K562 (cell line): ENCODE results near the gene AP2S1. TPM values are rescaled to one million over a fixed set of nuclear protein-coding genes. Genes with fewer than 3 reads are reported as not detected.
A peak's percentile ranks its signal among the peaks of the same experiment; 100 is the strongest.

Source experiments
- ATF3 ChIP-seq, 2 experiments: fragments of 450-650 bp in 1 of 2; sonication (generic) in 1 of 2; formaldehyde crosslinking in 1 of 2; IDR thresholded peaks in 1 of 2; conservative IDR thresholded peaks in 1 of 2; 2 replicates each; pipeline versions ENCODE4 v1.6.1 to v1.8.1; 2016 to 2023; ENCODE audit warnings: mild to moderate bottlenecking in 2 of 2, moderate library complexity in 2 of 2, inconsistent platforms in 1 of 2, missing genetic modification reagents in 1 of 2
- CTBP1 ChIP-seq: fragments of 450-650 bp; IDR thresholded peaks from 2 replicates; pipeline ENCODE4 v1.6.1; 2016; ENCODE audit warnings: borderline replicate concordance
- E2F4 ChIP-seq: sonication (generic); formaldehyde crosslinking; IDR thresholded peaks from 2 replicates; pipeline ENCODE4 v1.8.0; 2022; ENCODE audit warnings: mild to moderate bottlenecking, low read depth, missing genetic modification reagents
- GABPB1 ChIP-seq: sonication (generic); formaldehyde crosslinking; IDR thresholded peaks from 2 replicates; pipeline ENCODE4 v1.8.0; 2022; ENCODE audit warnings: mild to moderate bottlenecking, missing genetic modification reagents
- MTA3 ChIP-seq: fragments of 450-650 bp; formaldehyde crosslinking; IDR thresholded peaks from 2 replicates; pipeline ENCODE4 v1.6.1; 2017; ENCODE audit warnings: mild to moderate bottlenecking, borderline replicate concordance
- NCOA4 ChIP-seq: fragments of 450-650 bp; IDR thresholded peaks from 2 replicates; pipeline ENCODE4 v1.6.1; 2018; ENCODE audit warnings: mild to moderate bottlenecking; ENCODE audit not compliant: partially characterized antibody
- NFATC3 ChIP-seq: fragments of 450-650 bp; IDR thresholded peaks from 2 replicates; pipeline ENCODE4 v1.6.1; 2017; ENCODE audit warnings: mild to moderate bottlenecking
- RBBP5 ChIP-seq: fragments of 200-600 bp; sonication (generic); IDR thresholded peaks from 2 replicates; pipeline ENCODE4 v1.6.1; 2012; ENCODE audit warnings: borderline replicate concordance, mild to moderate bottlenecking, low read length, control low read depth, inconsistent platforms; ENCODE audit not compliant: insufficient read depth, poor library complexity, severe bottlenecking
- RCOR1 ChIP-seq, 2 experiments: IDR thresholded peaks; 2 replicates each; pipeline ENCODE4 v1.6.1; 2012; ENCODE audit warnings: low read depth in 2 of 2, low read length in 2 of 2, borderline replicate concordance in 1 of 2, improper control_type of control experiment in 1 of 2
- SMC3 ChIP-seq: conservative IDR thresholded peaks from 2 replicates; pipeline ENCODE4 v1.6.1; 2011; ENCODE audit warnings: low read depth, low read length, improper control_type of control experiment; ENCODE audit not compliant: insufficient read depth
- ZNF583 ChIP-seq: fragments of 250-450 bp; sonication (Bioruptor Pico); IDR thresholded peaks from 2 replicates; pipeline ENCODE4 v1.4.0; 2020
- polyA plus RNA-seq, 8 experiments: library from polyadenylated mRNA; depleted of rRNA in 4 of 8; stranded (reverse) in 5 of 8; unstranded in 3 of 8; fragments of >200 nt; fragmentation: Nextera tagmentation in 2 of 8; fragmentation: Illumina TruSeq in 1 of 8; extraction: Ambion mirVana in 2 of 8; extraction: Trizol in 1 of 8; gene quantifications; 2 replicates each; pipeline versions ENCODE4 v1.2.1 to v1.2.3, GENCODE V29; 2011 to 2014; ENCODE audit warnings: inconsistent platforms in 1 of 8, missing spikeins in 1 of 8
- total RNA-seq, 7 experiments: library from RNA; depleted of rRNA in 6 of 7; stranded (reverse); fragments of >200 nt in 6 of 7; fragmentation: Illumina TruSeq in 2 of 7; extraction: Trizol in 2 of 7; gene quantifications; 2 replicates each; pipeline versions ENCODE4 v1.2.1 to v1.2.3, GENCODE V29; 2011 to 2021; ENCODE audit warnings: low replicate concordance in 1 of 7
- TF ChIP-seq, protein P1 (sequence below): fragments of 200-600 bp; sonication (generic); IDR thresholded peaks from one replicate; pipeline ENCODE4 v1.6.1; 2012; ENCODE audit warnings: mild to moderate bottlenecking, low read depth, low read length, inconsistent platforms

The AP2S1 gene
- total and polyA plus RNA-seq, 9 of the 15 experiments (the other 6 are each of a cell fraction or from before 2014, with no cell fraction given) = 32.4 to 294 (median 136) TPM

- TF ChIP-seq ATF3 (IDR thresholded peaks at IDR 0.05) (no peak), ATF3 (CRISPR knock-in tag; conservative IDR thresholded peaks at IDR 0.05) (no peak), RBBP5 (no peak), GABPB1 (CRISPR knock-in tag) (peak; percentile 52; the same call in 1 of the 2 replicates), MTA3 (peak; percentile 31; the same call in 1 of the 2 replicates), SMC3 (peak; percentile 64), NCOA4 (no peak), NFATC3 (no peak), E2F4 (CRISPR knock-in tag) (peak; percentile 29; the same call in 1 of the 2 replicates), RCOR1 (IDR thresholded peaks at IDR 0.05; ENCODE audit: borderline replicate concordance in 1 of 2, low read depth in 2 of 2, low read length in 2 of 2) (peak; percentile 25 to 97; a peak in 2 of 4 replicates), CTBP1 (peak; percentile 80; the same call in 1 of the 2 replicates), ZNF583 (CRISPR knock-in tag) (no peak)
- TF ChIP-seq, protein P1, sequence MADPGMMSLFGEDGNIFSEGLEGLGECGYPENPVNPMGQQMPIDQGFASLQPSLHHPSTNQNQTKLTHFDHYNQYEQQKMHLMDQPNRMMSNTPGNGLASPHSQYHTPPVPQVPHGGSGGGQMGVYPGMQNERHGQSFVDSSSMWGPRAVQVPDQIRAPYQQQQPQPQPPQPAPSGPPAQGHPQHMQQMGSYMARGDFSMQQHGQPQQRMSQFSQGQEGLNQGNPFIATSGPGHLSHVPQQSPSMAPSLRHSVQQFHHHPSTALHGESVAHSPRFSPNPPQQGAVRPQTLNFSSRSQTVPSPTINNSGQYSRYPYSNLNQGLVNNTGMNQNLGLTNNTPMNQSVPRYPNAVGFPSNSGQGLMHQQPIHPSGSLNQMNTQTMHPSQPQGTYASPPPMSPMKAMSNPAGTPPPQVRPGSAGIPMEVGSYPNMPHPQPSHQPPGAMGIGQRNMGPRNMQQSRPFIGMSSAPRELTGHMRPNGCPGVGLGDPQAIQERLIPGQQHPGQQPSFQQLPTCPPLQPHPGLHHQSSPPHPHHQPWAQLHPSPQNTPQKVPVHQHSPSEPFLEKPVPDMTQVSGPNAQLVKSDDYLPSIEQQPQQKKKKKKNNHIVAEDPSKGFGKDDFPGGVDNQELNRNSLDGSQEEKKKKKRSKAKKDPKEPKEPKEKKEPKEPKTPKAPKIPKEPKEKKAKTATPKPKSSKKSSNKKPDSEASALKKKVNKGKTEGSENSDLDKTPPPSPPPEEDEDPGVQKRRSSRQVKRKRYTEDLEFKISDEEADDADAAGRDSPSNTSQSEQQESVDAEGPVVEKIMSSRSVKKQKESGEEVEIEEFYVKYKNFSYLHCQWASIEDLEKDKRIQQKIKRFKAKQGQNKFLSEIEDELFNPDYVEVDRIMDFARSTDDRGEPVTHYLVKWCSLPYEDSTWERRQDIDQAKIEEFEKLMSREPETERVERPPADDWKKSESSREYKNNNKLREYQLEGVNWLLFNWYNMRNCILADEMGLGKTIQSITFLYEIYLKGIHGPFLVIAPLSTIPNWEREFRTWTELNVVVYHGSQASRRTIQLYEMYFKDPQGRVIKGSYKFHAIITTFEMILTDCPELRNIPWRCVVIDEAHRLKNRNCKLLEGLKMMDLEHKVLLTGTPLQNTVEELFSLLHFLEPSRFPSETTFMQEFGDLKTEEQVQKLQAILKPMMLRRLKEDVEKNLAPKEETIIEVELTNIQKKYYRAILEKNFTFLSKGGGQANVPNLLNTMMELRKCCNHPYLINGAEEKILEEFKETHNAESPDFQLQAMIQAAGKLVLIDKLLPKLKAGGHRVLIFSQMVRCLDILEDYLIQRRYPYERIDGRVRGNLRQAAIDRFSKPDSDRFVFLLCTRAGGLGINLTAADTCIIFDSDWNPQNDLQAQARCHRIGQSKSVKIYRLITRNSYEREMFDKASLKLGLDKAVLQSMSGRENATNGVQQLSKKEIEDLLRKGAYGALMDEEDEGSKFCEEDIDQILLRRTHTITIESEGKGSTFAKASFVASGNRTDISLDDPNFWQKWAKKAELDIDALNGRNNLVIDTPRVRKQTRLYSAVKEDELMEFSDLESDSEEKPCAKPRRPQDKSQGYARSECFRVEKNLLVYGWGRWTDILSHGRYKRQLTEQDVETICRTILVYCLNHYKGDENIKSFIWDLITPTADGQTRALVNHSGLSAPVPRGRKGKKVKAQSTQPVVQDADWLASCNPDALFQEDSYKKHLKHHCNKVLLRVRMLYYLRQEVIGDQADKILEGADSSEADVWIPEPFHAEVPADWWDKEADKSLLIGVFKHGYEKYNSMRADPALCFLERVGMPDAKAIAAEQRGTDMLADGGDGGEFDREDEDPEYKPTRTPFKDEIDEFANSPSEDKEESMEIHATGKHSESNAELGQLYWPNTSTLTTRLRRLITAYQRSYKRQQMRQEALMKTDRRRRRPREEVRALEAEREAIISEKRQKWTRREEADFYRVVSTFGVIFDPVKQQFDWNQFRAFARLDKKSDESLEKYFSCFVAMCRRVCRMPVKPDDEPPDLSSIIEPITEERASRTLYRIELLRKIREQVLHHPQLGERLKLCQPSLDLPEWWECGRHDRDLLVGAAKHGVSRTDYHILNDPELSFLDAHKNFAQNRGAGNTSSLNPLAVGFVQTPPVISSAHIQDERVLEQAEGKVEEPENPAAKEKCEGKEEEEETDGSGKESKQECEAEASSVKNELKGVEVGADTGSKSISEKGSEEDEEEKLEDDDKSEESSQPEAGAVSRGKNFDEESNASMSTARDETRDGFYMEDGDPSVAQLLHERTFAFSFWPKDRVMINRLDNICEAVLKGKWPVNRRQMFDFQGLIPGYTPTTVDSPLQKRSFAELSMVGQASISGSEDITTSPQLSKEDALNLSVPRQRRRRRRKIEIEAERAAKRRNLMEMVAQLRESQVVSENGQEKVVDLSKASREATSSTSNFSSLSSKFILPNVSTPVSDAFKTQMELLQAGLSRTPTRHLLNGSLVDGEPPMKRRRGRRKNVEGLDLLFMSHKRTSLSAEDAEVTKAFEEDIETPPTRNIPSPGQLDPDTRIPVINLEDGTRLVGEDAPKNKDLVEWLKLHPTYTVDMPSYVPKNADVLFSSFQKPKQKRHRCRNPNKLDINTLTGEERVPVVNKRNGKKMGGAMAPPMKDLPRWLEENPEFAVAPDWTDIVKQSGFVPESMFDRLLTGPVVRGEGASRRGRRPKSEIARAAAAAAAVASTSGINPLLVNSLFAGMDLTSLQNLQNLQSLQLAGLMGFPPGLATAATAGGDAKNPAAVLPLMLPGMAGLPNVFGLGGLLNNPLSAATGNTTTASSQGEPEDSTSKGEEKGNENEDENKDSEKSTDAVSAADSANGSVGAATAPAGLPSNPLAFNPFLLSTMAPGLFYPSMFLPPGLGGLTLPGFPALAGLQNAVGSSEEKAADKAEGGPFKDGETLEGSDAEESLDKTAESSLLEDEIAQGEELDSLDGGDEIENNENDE = no peak
Measured at GRCh38 chr19:46856062-46857022, 5.7 kb upstream of the AP2S1 start (continued).
